Activated T-cell treated with anti-CD3 and anti-CD28 coated beads for 48 hours (primary cell): Measurements from ENCODE around the gene DHX8.

Source experiments
- DNase-seq: peaks from one replicate; pipeline ENCODE4 v3.0.0-alpha.2; 2020; ENCODE audit warnings: low read depth

Gene DHX8

DNA sequence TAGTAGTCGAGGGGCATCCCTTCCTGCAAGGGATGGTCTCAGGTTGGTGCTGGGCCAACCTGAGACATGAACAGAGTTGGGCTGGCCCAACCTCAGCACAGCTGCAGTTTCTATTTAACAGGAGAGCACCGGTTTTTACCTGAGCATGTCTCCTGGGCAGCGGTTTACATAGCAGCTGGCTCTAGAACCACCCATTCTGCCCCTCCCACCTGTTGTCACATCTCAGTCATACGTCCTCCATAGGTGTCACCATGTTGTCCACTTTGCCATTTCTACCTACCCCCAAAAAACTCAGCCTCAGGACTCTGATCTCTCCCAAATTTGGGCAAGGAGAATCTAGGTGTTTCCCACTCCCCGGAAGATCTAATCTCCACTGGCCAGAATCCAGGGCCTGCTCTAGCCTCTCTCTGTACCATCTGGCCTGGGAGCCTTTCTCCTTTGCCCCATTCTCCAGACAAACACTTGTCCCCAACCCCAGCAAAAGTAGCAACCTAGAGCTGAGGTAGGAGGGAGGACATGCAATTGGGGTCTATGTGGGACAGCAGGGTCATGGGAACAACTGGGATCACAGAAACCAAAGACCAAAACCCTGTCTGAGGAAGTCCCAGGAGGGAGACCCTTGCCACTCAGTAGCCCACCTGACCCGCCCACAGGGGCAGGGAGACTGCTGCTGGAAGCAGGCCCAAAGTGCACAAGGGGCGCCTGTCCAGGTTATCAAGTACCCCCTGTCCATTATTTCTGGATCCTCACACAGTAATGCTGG is 43.3 kb downstream of the DHX8 start:
- no peak for DNase-seq

- DNase-seq: no peak
Observed at GRCh38 chr17:43528319-43528987, 44.7 kb downstream of the DHX8 start.

DNA sequence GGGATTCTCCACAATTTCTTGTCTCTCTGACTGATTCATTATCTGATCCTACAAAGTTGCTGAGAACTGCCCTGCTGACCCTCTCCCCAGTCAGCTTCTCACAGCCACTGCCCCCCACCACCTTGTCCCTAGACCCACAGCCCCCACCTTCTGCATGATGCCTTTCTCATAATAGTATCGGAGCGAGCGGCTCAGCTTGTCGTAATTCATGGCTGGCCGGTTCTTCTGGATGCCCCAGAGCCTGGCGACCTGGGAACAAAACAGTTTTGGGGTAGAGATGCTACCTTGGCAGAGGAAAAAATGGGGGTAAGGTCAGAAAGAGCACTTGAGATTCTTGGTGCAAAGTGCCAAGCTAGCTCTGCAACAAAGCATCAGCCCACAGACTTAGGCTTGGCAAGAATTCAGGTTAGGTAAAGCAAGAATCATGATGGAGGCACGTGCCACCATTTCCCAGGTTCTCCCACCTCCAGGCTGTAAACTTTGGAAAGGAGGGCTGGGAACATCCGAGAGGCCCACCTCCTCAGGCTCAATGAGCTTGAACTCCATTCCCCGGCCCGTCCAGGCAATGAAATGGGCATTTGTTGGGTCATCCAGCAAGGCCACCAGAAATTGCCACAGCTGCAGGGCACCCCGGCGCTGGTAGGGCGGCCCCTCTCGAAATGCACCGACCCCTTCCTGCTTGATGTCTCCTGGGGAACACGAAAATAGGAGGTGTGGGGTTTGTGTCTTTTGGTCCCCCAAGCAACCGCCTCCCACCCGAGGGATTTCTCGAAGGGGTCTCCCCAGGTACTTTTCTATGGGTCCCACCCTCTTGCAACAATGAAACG is 45.4 kb downstream of the DHX8 start:
- no peak for DNase-seq

DNA sequence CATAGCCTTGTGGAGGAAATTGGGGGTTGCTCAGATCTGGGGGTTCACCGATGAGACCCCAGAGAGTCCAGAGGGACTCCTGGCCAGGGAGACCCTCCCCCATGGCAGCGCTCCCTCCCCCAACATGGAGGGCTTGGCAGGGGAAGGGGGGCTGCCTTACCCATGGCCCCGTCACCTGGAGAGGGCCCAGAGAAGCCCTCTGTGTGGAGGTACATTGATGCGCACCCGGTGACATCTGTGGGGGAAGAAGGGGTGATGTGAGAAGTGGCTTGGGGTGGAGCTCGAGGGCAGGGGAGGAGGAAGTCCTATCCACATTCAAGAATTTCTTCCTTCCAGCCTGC is 46.1 kb downstream of the DHX8 start:
- DNase-seq: no peak

- DNase-seq: no peak
Observed at GRCh38 chr17:43530288-43531081, 46.7 kb downstream of the DHX8 start.

DNA sequence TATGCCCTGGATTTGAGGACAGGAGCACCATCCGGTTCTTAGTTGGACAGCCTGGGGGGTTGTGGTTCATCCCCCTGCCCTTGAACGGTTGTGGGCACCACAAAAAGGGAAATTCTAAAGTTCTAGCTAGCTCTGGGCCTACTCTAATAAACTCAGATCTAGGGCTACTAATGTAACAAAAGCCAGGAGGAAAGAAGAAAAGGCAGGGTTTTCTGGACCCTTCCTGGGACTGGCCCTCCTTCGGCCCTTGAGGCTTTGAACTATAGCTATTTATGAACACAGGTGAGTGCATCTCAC is 47.3 kb downstream of the DHX8 start:
- DNase-seq: no peak

DNA sequence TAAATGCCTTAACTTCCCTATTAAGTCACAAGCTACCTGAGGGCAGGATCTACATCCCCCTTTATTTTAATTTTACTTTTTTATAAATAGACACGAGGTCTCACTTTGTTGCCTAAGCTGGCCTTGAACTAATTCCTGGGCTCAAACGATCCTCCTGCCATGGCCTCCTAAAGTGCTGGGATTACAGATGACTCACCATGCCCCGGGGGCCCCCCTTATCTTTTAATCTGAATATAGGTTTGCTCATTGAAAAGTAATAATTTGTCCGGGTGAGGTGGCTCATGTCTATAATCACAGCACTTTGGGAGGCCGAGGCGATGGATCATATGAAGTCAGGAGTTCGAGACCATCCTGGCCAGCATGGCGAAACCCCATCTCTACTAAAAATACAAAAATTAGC is 48.2 kb downstream of the DHX8 start:
- DNase-seq: no peak

DNA sequence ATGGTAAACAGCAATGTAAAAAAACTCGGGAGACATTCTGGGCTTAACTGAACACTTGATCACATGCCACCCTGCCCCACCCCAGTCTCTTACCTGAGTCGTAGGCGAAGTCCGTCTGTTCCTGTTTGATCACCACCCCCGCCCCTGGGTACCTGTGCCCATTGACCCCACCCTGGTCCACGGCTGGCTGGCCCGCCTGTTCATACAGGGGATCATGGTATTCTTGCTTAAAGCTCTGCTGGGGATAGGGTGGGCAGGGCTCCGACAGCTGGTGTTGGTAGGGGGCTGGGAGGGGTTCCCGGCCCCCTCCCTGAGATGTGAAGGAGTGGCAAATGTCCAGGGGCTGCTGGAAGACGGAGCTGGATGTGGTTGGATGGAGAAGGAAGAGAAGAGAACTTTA is 48.8 kb downstream of the DHX8 start:
- no peak for DNase-seq

DNA sequence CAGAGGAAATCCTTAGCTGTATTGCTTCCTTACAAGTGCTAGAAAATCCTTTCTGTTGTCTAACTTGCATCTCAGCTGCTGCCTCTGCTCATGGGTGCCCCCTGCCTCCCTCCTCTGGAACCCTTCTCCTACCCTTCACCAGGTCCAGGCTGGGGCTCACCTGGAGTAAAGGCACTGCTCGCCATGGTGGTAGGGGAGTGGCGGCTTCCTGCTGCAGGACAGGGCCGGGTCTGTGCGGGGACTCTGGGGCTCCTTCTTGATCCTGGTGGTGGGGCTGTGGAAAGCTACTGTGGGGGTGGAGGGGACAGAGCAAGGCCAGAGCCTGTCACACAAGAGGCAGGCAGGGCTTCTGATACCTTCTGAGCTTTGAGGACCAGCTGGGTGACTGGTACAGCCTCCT is 49.9 kb downstream of the DHX8 start:
- DNase-seq: no peak

DNA sequence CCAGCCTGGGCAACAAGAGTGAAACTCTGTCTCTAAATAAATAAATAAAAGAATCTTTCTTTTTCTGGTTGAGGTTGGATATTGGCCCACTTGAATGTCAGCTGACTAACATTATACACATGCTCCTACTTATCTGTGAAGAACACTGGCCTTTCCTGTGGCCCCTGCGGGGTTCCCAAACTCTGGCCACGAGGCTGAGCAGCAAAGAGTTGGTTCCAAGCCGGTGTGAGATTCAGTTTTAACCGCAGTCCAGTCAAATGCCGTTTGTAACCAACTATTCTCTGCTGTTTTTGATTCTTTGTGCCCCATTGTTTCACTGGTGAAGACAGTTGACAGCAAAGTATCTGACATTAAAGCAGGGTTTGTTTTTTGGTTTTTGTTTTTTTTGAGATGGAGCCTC is 51.1 kb downstream of the DHX8 start:
- DNase-seq: no peak

GRCh38 chr17:43536236-43536992 is 52.6 kb downstream of the DHX8 start:
- DNase-seq: no peak

DNA sequence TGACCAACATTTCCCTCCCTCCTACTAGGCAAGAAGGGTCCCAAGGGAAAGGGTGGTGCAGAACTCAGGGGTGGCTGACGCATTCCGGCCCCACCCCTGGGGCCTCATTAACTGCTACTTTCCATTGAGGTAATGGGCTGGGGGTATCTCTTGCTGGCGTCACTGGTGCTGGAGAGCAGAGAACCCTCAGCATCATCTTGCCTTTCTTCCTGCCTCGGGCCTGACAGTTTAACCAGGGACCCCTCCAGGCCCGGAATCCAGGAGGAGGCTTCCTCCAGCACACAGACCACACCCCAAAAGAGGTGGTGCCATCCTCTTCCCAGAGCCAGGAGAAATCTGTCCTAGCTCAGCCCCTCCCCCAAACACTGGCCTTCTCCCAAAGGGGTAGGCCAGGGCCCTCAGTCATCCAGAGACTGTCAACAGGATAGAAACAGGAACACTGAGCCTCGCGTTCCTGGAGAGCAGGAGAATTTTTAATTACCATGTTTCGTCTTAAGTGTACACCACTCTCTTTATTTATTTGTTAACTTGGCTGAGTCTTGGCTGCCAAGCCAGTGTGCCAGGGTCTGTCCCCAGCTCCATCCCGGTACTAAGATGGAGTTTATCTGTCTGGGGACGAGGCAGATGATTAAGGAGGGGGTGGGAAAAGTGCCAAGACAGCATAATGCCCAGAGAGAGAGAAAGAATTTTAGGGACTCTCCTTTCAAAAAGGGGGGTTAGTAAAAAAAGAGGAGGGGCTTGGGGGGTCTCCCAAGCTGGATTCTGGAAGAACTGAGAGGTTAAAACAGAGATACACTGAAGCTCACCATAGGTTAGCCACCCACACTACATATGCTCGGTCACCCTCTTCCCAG is 57.3 kb downstream of the DHX8 start:
- no peak for DNase-seq

GRCh38 chr17:43542859-43543258 is 59.1 kb downstream of the DHX8 start:
- no peak for DNase-seq

DNA sequence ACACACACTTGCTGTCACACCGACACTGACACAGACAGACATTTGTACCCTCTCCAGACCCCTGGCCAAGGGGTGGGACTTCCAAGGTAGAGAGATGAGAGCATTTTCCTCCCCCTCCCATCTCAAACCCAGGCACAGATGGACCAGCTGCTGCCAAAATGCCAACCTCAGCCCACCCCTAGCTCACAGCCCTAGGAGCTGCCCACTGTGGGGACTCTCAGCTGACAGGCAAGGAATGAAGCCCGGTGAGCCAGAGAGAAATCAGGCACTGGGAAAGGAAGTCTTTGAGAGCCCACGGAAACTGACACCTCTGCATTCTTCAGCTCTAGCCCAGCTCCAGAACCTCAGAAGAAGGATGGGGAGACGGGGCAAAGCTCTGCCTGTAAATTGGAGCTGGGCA is 59.5 kb downstream of the DHX8 start:
- no peak for DNase-seq

- DNase-seq: no peak
Observed at GRCh38 chr17:43543771-43544575, 60.2 kb downstream of the DHX8 start.

- DNase-seq: no peak
Observed at GRCh38 chr17:43545383-43545632, 61.5 kb downstream of the DHX8 start.

GRCh38 chr17:43546319-43547188 is 62.8 kb downstream of the DHX8 start, which contains the start of gene ETV4:
Gene ETV4, minus strand, starts transcription at chr17:43546340. Its CDS starts 723 bp downstream, at chr17:43545617.
- DNase-seq: peak; percentile 93

GRCh38 chr17:43547189-43547550 is 63.4 kb downstream of the DHX8 start:
- DNase-seq: no peak

DNA sequence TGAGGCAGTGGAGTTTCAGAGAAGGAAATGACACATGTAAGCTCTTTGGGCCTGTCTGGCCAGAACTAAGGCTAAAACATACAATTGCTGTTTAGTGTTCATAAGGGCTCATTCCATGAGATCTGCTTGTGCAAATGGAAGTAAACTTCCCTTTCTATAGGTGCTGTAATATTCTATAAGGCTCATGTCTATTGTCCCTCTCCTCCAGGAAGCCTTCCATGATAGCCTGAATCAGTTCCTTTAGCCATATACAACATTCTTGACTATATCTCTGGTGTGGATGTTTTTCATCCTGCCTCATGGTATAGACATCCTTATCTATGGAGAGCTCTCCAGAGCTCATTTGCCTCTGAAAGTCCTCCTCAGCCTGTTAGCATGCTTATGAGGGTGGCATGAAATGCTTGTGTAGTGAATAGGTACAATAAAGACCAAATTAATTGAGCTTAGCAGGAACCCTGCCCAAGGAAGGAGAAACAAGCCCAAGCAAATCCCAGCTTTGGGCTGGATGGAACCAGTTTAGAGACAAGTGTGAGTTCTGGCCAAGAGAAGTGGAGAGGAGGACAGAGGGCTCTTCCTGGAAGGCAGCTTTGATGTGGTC is 64.0 kb downstream of the DHX8 start:
- DNase-seq: no peak
